DND-41 (cell line): ENCODE measurements around the gene NCS1.

Experiments used
- ATAC-seq: fragments of 200-7000 bp; cut with Tn5 transposase; 3 replicates; pipeline ENCODE4 v1.9.1; 2021; ENCODE audit warnings: low read depth; ENCODE audit not compliant: insufficient read depth
- DNase-seq: peaks from one replicate; pipeline ENCODE4 v3.0.0-alpha.2; 2020
- H2AFZ ChIP-seq: 2 replicates; pipeline ENCODE4 v1.6.0; 2012; ENCODE audit warnings: low read depth, low read length
- H3K27ac ChIP-seq: 2 replicates; pipeline ENCODE4 v1.5.1; 2012; ENCODE audit warnings: low read length, inconsistent platforms
- H3K27me3 ChIP-seq: fragments of 200-600 bp; sonication (generic); 2 replicates; pipeline ENCODE4 v1.6.0; 2012; ENCODE audit warnings: low read length, mild to moderate bottlenecking, inconsistent platforms; ENCODE audit not compliant: insufficient read depth, poor library complexity
- H3K36me3 ChIP-seq: 2 replicates; pipeline ENCODE4 v1.5.1; 2012; ENCODE audit warnings: low read length, inconsistent platforms; ENCODE audit not compliant: insufficient read depth
- H3K4me1 ChIP-seq: 2 replicates; pipeline ENCODE4 v1.5.1; 2012; ENCODE audit warnings: mild to moderate bottlenecking, low read length; ENCODE audit not compliant: insufficient read depth
- H3K4me2 ChIP-seq: 2 replicates; pipeline ENCODE4 v1.6.0; 2012; ENCODE audit warnings: mild to moderate bottlenecking, moderate library complexity, low read length, inconsistent platforms; ENCODE audit not compliant: insufficient read depth
- H3K4me3 ChIP-seq, 2 experiments: fragments of 200-600 bp in 1 of 2; shearing (Covaris generic) in 1 of 2; 2 replicates each; pipeline ENCODE4 v1.5.1; 2012 to 2016; ENCODE audit warnings: inconsistent platforms in 2 of 2, low read length in 2 of 2, mild to moderate bottlenecking in 2 of 2, low read depth in 1 of 2, moderate library complexity in 1 of 2
- H3K79me2 ChIP-seq: 2 replicates; pipeline ENCODE4 v1.6.0; 2012; ENCODE audit warnings: low read length, inconsistent platforms; ENCODE audit not compliant: insufficient read depth
- H3K9ac ChIP-seq: 2 replicates; pipeline ENCODE4 v1.6.0; 2012; ENCODE audit warnings: low read depth, mild to moderate bottlenecking, inconsistent platforms, low read length, moderate library complexity
- H3K9me3 ChIP-seq: 2 replicates; pipeline ENCODE4 v1.5.1; 2012; ENCODE audit warnings: low read length, moderate library complexity, mild to moderate bottlenecking, inconsistent platforms; ENCODE audit not compliant: insufficient read depth, severe bottlenecking
- H4K20me1 ChIP-seq: 2 replicates; pipeline ENCODE4 v1.6.0; 2012; ENCODE audit warnings: low read length; ENCODE audit not compliant: insufficient read depth
- EZH2 ChIP-seq: IDR thresholded peaks from 3 replicates; pipeline ENCODE4 v1.6.1; 2012; ENCODE audit warnings: borderline replicate concordance, low read depth, mild to moderate bottlenecking, moderate library complexity, low read length, inconsistent platforms; ENCODE audit not compliant: severe bottlenecking
- TF ChIP-seq, protein P1 (sequence below): IDR thresholded peaks from 2 replicates; pipeline ENCODE4 v1.5.1; 2012; ENCODE audit warnings: borderline replicate concordance, low read length, moderate library complexity, mild to moderate bottlenecking; ENCODE audit not compliant: poor library complexity, severe bottlenecking; ENCODE audit errors: extremely low read depth

Gene NCS1

DNA sequence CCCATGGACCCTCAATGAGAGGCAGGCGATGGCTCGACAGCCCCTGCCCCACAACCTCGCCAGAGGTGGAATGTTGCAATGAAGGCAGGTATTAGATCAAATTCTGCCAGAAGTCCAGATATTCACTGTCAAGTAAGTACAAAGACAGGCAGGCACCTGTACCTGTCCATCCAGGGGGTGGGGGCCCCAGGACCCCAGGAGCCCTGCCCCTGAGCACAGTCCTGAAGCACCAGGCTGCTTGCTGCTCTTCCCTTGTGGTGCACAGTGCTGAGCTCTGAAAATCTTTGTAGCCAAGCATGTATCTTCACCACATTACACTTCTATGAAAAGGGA, 67.1 kb downstream of the NCS1 start:
- no peaks in the 10 kb centered on the region for H4K20me1 ChIP-seq
- no peaks in the 10 kb centered on the region for H3K79me2 ChIP-seq
- no peak overlapping the region for H3K9ac ChIP-seq
- peaks cover 17% of the 10 kb centered on the region for H3K4me1 ChIP-seq
- H3K9me3 ChIP-seq = no peaks in the 10 kb centered on the region
- H3K27me3 ChIP-seq = no peaks in the 10 kb centered on the region
- no peak for DNase-seq
- H3K4me2 ChIP-seq = no peak overlapping the region
- H3K36me3 ChIP-seq = no peaks in the 10 kb centered on the region
- no peak overlapping the region for H2AFZ ChIP-seq
- no peak for ATAC-seq
- no peak overlapping the region for H3K4me3 ChIP-seq
- TF ChIP-seq, protein P1, sequence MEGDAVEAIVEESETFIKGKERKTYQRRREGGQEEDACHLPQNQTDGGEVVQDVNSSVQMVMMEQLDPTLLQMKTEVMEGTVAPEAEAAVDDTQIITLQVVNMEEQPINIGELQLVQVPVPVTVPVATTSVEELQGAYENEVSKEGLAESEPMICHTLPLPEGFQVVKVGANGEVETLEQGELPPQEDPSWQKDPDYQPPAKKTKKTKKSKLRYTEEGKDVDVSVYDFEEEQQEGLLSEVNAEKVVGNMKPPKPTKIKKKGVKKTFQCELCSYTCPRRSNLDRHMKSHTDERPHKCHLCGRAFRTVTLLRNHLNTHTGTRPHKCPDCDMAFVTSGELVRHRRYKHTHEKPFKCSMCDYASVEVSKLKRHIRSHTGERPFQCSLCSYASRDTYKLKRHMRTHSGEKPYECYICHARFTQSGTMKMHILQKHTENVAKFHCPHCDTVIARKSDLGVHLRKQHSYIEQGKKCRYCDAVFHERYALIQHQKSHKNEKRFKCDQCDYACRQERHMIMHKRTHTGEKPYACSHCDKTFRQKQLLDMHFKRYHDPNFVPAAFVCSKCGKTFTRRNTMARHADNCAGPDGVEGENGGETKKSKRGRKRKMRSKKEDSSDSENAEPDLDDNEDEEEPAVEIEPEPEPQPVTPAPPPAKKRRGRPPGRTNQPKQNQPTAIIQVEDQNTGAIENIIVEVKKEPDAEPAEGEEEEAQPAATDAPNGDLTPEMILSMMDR = no peak
- no peak for TF ChIP-seq EZH2
- no peak overlapping the region for H3K27ac ChIP-seq

DNA sequence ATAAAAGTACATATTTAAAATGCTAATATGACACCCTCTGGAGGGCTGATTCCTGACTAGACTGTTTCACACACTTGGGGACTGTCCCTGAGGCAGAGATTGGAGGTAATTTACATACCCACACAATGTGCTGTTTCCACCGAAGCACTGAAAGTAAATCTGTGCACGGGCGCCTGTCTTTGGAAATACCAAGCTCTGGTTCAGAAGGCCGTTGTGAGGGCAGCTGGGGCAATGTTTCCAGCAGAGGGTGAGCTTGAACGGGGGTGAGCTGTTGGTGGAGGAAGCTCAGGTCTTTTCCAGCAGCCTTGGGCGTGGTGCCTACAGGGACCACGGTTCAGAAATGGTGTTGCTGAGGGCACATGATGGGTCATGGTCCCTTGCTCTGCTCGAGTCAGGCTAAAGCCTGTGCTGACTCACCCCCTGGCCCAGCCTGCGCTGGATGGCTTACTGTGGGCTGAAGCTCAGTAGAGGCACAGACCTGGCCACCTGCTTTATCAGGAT, 67.6 kb downstream of the NCS1 start:
- Histone ChIP-seq H3K9me3 (no peaks in the 10 kb centered on the region), H3K9ac (no peak overlapping the region), H4K20me1 (no peaks in the 10 kb centered on the region), H3K36me3 (no peaks in the 10 kb centered on the region), H3K4me2 (no peak overlapping the region), H3K27ac (no peak overlapping the region), H3K79me2 (no peaks in the 10 kb centered on the region), H3K4me3 (no peak overlapping the region), H3K27me3 (no peaks in the 10 kb centered on the region), H2AFZ (no peak overlapping the region), H3K4me1 (peaks cover 17% of the 10 kb centered on the region)
- no peak for ATAC-seq
- no peak for TF ChIP-seq EZH2
- TF ChIP-seq, protein P1 = no peak
- DNase-seq = no peak

- H3K27me3 ChIP-seq = no peaks in the 10 kb centered on the region
- ATAC-seq (peak; percentile 73), DNase-seq (peak; percentile 57)
- H3K9ac ChIP-seq = no peak overlapping the region
- H3K79me2 ChIP-seq = no peaks in the 10 kb centered on the region
- H2AFZ ChIP-seq = peak overlapping the region; percentile 46
- H3K4me2 ChIP-seq = peak overlapping the region; percentile 8; the same call in 1 of the 2 replicates
- no peak overlapping the region for H3K4me3 ChIP-seq
- H3K36me3 ChIP-seq = no peaks in the 10 kb centered on the region
- no peaks in the 10 kb centered on the region for H4K20me1 ChIP-seq
- H3K4me1 ChIP-seq = peaks cover 17% of the 10 kb centered on the region
- no peaks in the 10 kb centered on the region for H3K9me3 ChIP-seq
- no peak for TF ChIP-seq EZH2
- TF ChIP-seq, protein P1 = no peak
- H3K27ac ChIP-seq = no peak overlapping the region
These were observed 68.4 kb downstream of the NCS1 start for GRCh38 chr9:130240410-130241197.

GRCh38 chr9:130241198-130241535, 69.0 kb downstream of the NCS1 start:
- no peak for DNase-seq
- Histone ChIP-seq H3K9me3 (no peaks in the 10 kb centered on the region), H3K4me1 (peaks cover 14% of the 10 kb centered on the region), H4K20me1 (no peaks in the 10 kb centered on the region), H3K4me3 (no peak overlapping the region), H3K27me3 (no peaks in the 10 kb centered on the region), H3K36me3 (no peaks in the 10 kb centered on the region), H3K9ac (no peak overlapping the region), H3K4me2 (no peak overlapping the region), H2AFZ (peak overlapping the region; percentile 46; the same call in 1 of the 2 replicates), H3K27ac (no peak overlapping the region), H3K79me2 (no peaks in the 10 kb centered on the region)
- no peak for ATAC-seq
- no peak for TF ChIP-seq EZH2
